Dedifferentiated amniotic fluid mesenchymal stem cell (primary cell): ENCODE results near the gene SLC9C2.

Experiments used
- DNase-seq: peaks from one replicate; pipeline ENCODE4 v3.0.0-alpha.2; 2016; ENCODE audit errors: extremely low spot score

The SLC9C2 gene

GRCh38 chr1:173453982-173454381 is 148.9 kb downstream of the SLC9C2 start:
- DNase-seq: peak; percentile 31

- no peak for DNase-seq
Measured at GRCh38 chr1:173451981-173452380, 150.9 kb downstream of the SLC9C2 start.
